HepG2 (cell line): ENCODE results near the gene FRAS1. TPM values are rescaled to one million over a fixed set of nuclear protein-coding genes. Genes with fewer than 3 reads are reported as not detected.

ENCODE experiments used
- ATAC-seq: fragments of 200-7000 bp; cut with Tn5 transposase; 3 replicates; pipeline ENCODE4 v1.9.1; 2020; ENCODE audit warnings: mild to moderate bottlenecking, moderate library complexity
- BruUV-seq: library from RNA; stranded (reverse); fragments of 400-500 nt; replicated peaks from 2 replicates; lab custom pipeline; 2021; lab: Mats Ljungman, UMichigan
- CTCF ChIA-PET: fragments of 300-600 bp; formaldehyde crosslinking; extraction: SDS; loops from one replicate; lab custom pipeline; 2021; ENCODE audit warnings: low total read pairs, inconsistent platforms, low intra/inter-chr PET ratio; lab: Yijun Ruan, JAX
- POLR2A ChIA-PET: fragments of 350-600 bp; sonication (Branson Sonifier 250); formaldehyde crosslinking; loops from one replicate; lab custom pipeline; 2020; ENCODE audit warnings: antibody characterized with exemption, inconsistent platforms; lab: Yijun Ruan, JAX
- DNase-seq: peaks from one replicate; pipeline ENCODE4 v3.0.0-alpha.2; 2015; ENCODE audit warnings: low spot score
- FAIRE-seq: peaks from 3 replicates; lab custom pipeline; 2011; peaks lifted over from hg19 to GRCh38; lab: Jason Lieb, UNC
- H2AFZ ChIP-seq: one replicate; pipeline ENCODE4 v1.6.1; 2011; ENCODE audit warnings: low read length, inconsistent platforms
- H3K27ac ChIP-seq: fragments of 300-600 bp; 3 replicates; pipeline ENCODE4 v1.8.0; 2011; ENCODE audit warnings: mixed run types, mild to moderate bottlenecking, mixed read lengths, low read length, inconsistent platforms; ENCODE audit not compliant: insufficient read depth; ENCODE audit errors: extremely low read length
- H3K27me3 ChIP-seq, 2 experiments: fragments of 200-600 bp in 1 of 2; 2 replicates in 1 of 2; 3 replicates in 1 of 2; pipeline versions ENCODE4 v1.6.0 to v1.8.0; 2011; ENCODE audit warnings: low read length in 2 of 2, mild to moderate bottlenecking in 2 of 2, moderate library complexity in 2 of 2, inconsistent platforms in 1 of 2; ENCODE audit not compliant: insufficient read depth in 2 of 2, control insufficient read depth in 1 of 2
- H3K36me3 ChIP-seq, 2 experiments: fragments of 200-600 bp in 1 of 2; replicated peaks in 1 of 2; 2 replicates in 1 of 2; 3 replicates in 1 of 2; pipeline versions ENCODE4 v1.5.1 to v1.8.0; 2011; ENCODE audit warnings: low read length in 2 of 2, inconsistent platforms in 1 of 2; ENCODE audit not compliant: insufficient read depth in 2 of 2, control insufficient read depth in 1 of 2
- H3K4me1 ChIP-seq: 2 replicates; pipeline ENCODE4 v1.5.1; 2012; ENCODE audit warnings: low read length, inconsistent platforms; ENCODE audit not compliant: insufficient read depth
- H3K4me2 ChIP-seq: 2 replicates; pipeline ENCODE4 v1.6.0; 2011; ENCODE audit warnings: low read depth, low read length, inconsistent platforms
- H3K4me3 ChIP-seq, 3 experiments: fragments of 200-600 bp in 1 of 3; sonication (generic), shearing (Covaris generic) in 1 of 3; replicated peaks in 1 of 3; 2 replicates each; pipeline ENCODE4 v1.5.1; 2011 to 2016; ENCODE audit warnings: low read length in 3 of 3, inconsistent platforms in 2 of 3, low read depth in 2 of 3, mild to moderate bottlenecking in 2 of 3, control low read depth in 1 of 3, mixed read lengths in 1 of 3; ENCODE audit not compliant: insufficient read depth in 1 of 3
- H3K79me2 ChIP-seq: one replicate; pipeline ENCODE4 v1.6.1; 2011; ENCODE audit warnings: low read length, inconsistent platforms; ENCODE audit not compliant: insufficient read depth
- H3K9ac ChIP-seq: 2 replicates; pipeline ENCODE4 v1.6.0; 2011; ENCODE audit warnings: mild to moderate bottlenecking, low read depth, low read length, inconsistent platforms; ENCODE audit not compliant: insufficient read depth
- H3K9me3 ChIP-seq: 2 replicates; pipeline ENCODE4 v1.5.1; 2012; ENCODE audit warnings: mild to moderate bottlenecking, low read length
- H4K20me1 ChIP-seq: 2 replicates; pipeline ENCODE4 v1.6.0; 2011; ENCODE audit warnings: inconsistent platforms, mild to moderate bottlenecking, low read length, moderate library complexity; ENCODE audit not compliant: insufficient read depth
- CAMTA2 ChIP-seq: sonication (generic); formaldehyde crosslinking; IDR thresholded peaks from 2 replicates; pipeline ENCODE4 v1.4.0; 2020; ENCODE audit warnings: mild to moderate bottlenecking, missing genetic modification reagents, borderline replicate concordance
- CBX2 ChIP-seq, 2 experiments: fragments of 200-600 bp in 1 of 2; sonication (generic); formaldehyde crosslinking in 1 of 2; IDR thresholded peaks; 2 replicates each; pipeline versions ENCODE4 v1.7.0 to v1.8.1; 2018 to 2022; ENCODE audit warnings: low read depth in 2 of 2, low read length in 1 of 2, mild to moderate bottlenecking in 1 of 2, missing genetic modification reagents in 1 of 2
- MAFG ChIP-seq: sonication (generic); formaldehyde crosslinking; IDR thresholded peaks from 2 replicates; pipeline ENCODE4 v1.5.1; 2020; ENCODE audit warnings: mild to moderate bottlenecking, missing genetic modification reagents
- PHF8 ChIP-seq: sonication (generic); formaldehyde crosslinking; IDR thresholded peaks from 2 replicates; pipeline ENCODE4 v1.5.0; 2020; ENCODE audit warnings: missing genetic modification reagents
- RAD21 ChIP-seq: fragments of 450-650 bp; formaldehyde crosslinking; IDR thresholded peaks from 2 replicates; pipeline ENCODE4 v1.5.0; 2020; ENCODE audit warnings: mild to moderate bottlenecking
- TAF15 ChIP-seq: fragments of 200-400 bp; formaldehyde crosslinking; IDR thresholded peaks from one replicate; pipeline ENCODE4 v1.6.1; 2018; ENCODE audit warnings: mild to moderate bottlenecking, low read depth, low read length; ENCODE audit not compliant: poor library complexity, severe bottlenecking
- ZEB1 ChIP-seq: IDR thresholded peaks from 2 replicates; pipeline ENCODE4 v1.6.1; 2012; ENCODE audit warnings: mild to moderate bottlenecking, low read depth, inconsistent platforms; ENCODE audit not compliant: insufficient replicate concordance
- ZFP36L1 ChIP-seq: sonication (generic); formaldehyde crosslinking; IDR thresholded peaks from 2 replicates; pipeline ENCODE4 v1.8.0; 2022; ENCODE audit warnings: mild to moderate bottlenecking, missing genetic modification reagents, moderate library complexity
- ZMYM4 ChIP-seq: sonication (generic); formaldehyde crosslinking; IDR thresholded peaks from 2 replicates; pipeline ENCODE4 v1.8.1; 2023; ENCODE audit warnings: mild to moderate bottlenecking, missing genetic modification reagents
- ZNF335 ChIP-seq: sonication (generic); formaldehyde crosslinking; IDR thresholded peaks from 2 replicates; pipeline ENCODE4 v1.4.0; 2020; ENCODE audit warnings: missing genetic modification reagents
- ZNF709 ChIP-seq: sonication (generic); formaldehyde crosslinking; IDR thresholded peaks from 2 replicates; pipeline ENCODE4 v1.5.0; 2020; ENCODE audit warnings: mild to moderate bottlenecking, missing genetic modification reagents
- ZNF879 ChIP-seq: sonication (generic); formaldehyde crosslinking; IDR thresholded peaks from 2 replicates; pipeline ENCODE4 v1.8.1; 2023; ENCODE audit warnings: missing genetic modification reagents
- WGBS: methylation state at CpG from one replicate; pipeline ENCODE4 v1.1.6; 2017; ENCODE audit warnings: low lambda C conversion rate; 5-methylcytosine and 5-hydroxymethylcytosine counted together
- in situ Hi-C: cut with HindIII; loops from 2 replicates; pipeline ENCODE4 v1.10.0; 2017; ENCODE audit warnings: low pct_unique_long_range_greater_than_20kb; ENCODE audit not compliant: extremely low pct_ligation_motif_present
- intact Hi-C: fragments of 100-400 bp; cut with micrococcal nuclease; formaldehyde crosslinking; loops from one replicate; pipeline ENCODE4 v1.10.0; 2022; ENCODE audit not compliant: unreplicated experiment
- polyA plus RNA-seq, 8 experiments: library from polyadenylated mRNA; depleted of rRNA in 3 of 8; stranded (reverse) in 7 of 8; unstranded in 1 of 8; fragments of >200 nt; fragmentation: Illumina TruSeq in 4 of 8; extraction: Trizol in 4 of 8; gene quantifications; 2 replicates each; pipeline versions ENCODE4 v1.2.1 to v1.2.3, GENCODE V29; 2011 to 2016; ENCODE audit warnings: low read depth in 4 of 8, missing spikeins in 1 of 8, mixed read lengths in 1 of 8; ENCODE audit not compliant: insufficient read depth in 1 of 8
- total RNA-seq, 5 experiments: library from RNA; depleted of rRNA; stranded (reverse); fragments of >200 nt; fragmentation: Illumina TruSeq; extraction: Trizol; gene quantifications; 2 replicates each; pipeline ENCODE4 v1.2.3, GENCODE V29; 2016; ENCODE audit warnings: low read depth in 1 of 5
- TF ChIP-seq, protein P1 (sequence below): sonication (generic); formaldehyde crosslinking; IDR thresholded peaks from 2 replicates; pipeline ENCODE4 v1.9.0; 2022; ENCODE audit warnings: low read depth, missing genetic modification reagents
- TF ChIP-seq, protein P2 (sequence below): sonication (generic); formaldehyde crosslinking; IDR thresholded peaks from 2 replicates; pipeline ENCODE4 v1.4.0; 2020; ENCODE audit warnings: mild to moderate bottlenecking, missing genetic modification reagents, borderline replicate concordance

FRAS1 gene
- total and polyA plus RNA-seq, 2 of the 13 experiments (the other 11 are each of a cell fraction or from before 2014, with no cell fraction given): 22.5 to 31.6 TPM

DNA sequence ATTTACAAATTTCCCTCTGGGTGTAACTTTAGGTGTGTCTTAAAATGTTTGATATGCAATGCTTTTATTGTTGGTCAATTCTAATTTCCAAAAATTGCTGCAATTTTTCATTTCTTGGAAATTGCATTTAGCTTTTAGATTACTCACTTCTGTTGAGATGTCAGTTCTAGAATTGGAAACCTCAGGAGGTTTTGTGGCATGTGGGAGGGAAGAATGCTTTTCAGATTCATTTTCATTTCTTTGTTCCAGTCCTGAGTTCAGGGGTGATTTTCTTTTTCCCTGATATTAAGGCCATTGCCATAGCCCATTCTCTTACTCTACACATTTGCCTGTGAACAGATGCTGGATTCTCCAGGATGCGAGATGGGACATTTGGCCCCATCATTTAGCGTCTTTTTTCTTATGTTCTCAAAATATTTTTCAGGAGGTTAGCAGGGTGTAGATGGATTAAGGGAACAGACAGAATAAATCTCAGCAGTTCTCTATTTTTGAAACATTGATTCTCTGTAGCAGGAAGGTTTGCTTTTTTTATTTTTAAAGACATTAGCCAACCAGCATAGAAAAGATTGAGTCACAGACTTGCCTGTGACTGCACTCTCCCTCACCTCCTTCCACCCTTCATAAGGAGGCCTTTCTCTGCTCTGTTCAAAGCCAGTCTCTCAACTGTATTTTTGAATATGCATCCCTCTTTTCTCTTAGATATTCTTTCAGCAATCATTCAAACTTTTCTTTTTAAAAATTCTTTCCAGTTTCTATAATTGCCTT is 256.0 kb downstream of the FRAS1 start:
- intact Hi-C loops (no loop called here), in situ Hi-C loops (no loop called here)
- H3K4me3 ChIP-seq: no peak overlapping the region
- H3K4me2 ChIP-seq: no peak overlapping the region
- H3K9ac ChIP-seq: no peak overlapping the region
- FAIRE-seq (no peak), DNase-seq (no peak), ATAC-seq (no peak)
- CTCF ChIA-PET: no interaction called here
- no peak overlapping the region for H2AFZ ChIP-seq
- peaks cover 17 to 70% of the 10 kb centered on the region in 2 experiments for H3K36me3 ChIP-seq
- BruUV-seq: no TSS peak
- H3K9me3 ChIP-seq: no peaks in the 10 kb centered on the region
- no peaks in the 10 kb centered on the region for H3K79me2 ChIP-seq
- POLR2A ChIA-PET: no interaction called here
- H4K20me1 ChIP-seq: no peaks in the 10 kb centered on the region
- no peaks in the 10 kb centered on the region for H3K27me3 ChIP-seq
- WGBS: 96% methylated on average over 2 of the region's 2 CpGs
- TF ChIP-seq, protein P1, sequence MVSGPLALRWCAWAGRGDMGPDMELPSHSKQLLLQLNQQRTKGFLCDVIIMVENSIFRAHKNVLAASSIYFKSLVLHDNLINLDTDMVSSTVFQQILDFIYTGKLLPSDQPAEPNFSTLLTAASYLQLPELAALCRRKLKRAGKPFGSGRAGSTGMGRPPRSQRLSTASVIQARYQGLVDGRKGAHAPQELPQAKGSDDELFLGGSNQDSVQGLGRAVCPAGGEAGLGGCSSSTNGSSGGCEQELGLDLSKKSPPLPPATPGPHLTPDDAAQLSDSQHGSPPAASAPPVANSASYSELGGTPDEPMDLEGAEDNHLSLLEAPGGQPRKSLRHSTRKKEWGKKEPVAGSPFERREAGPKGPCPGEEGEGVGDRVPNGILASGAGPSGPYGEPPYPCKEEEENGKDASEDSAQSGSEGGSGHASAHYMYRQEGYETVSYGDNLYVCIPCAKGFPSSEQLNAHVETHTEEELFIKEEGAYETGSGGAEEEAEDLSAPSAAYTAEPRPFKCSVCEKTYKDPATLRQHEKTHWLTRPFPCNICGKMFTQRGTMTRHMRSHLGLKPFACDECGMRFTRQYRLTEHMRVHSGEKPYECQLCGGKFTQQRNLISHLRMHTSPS: no peak
- TF ChIP-seq TAF15 (no peak), ZNF335 (CRISPR knock-in tag) (no peak), ZEB1 (no peak), ZNF709 (CRISPR knock-in tag) (no peak), MAFG (no peak), CBX2 (IDR thresholded peaks at IDR 0.05; ENCODE audit: low read depth, low read length) (no peak), CBX2 (CRISPR knock-in tag; IDR thresholded peaks at IDR 0.05; ENCODE audit: low read depth) (no peak), ZMYM4 (CRISPR knock-in tag) (no peak), ZNF879 (CRISPR knock-in tag) (no peak), CAMTA2 (CRISPR knock-in tag) (no peak), RAD21 (CRISPR knock-in tag) (no peak), PHF8 (CRISPR knock-in tag) (no peak), ZFP36L1 (CRISPR knock-in tag) (no peak)
- TF ChIP-seq, protein P2, sequence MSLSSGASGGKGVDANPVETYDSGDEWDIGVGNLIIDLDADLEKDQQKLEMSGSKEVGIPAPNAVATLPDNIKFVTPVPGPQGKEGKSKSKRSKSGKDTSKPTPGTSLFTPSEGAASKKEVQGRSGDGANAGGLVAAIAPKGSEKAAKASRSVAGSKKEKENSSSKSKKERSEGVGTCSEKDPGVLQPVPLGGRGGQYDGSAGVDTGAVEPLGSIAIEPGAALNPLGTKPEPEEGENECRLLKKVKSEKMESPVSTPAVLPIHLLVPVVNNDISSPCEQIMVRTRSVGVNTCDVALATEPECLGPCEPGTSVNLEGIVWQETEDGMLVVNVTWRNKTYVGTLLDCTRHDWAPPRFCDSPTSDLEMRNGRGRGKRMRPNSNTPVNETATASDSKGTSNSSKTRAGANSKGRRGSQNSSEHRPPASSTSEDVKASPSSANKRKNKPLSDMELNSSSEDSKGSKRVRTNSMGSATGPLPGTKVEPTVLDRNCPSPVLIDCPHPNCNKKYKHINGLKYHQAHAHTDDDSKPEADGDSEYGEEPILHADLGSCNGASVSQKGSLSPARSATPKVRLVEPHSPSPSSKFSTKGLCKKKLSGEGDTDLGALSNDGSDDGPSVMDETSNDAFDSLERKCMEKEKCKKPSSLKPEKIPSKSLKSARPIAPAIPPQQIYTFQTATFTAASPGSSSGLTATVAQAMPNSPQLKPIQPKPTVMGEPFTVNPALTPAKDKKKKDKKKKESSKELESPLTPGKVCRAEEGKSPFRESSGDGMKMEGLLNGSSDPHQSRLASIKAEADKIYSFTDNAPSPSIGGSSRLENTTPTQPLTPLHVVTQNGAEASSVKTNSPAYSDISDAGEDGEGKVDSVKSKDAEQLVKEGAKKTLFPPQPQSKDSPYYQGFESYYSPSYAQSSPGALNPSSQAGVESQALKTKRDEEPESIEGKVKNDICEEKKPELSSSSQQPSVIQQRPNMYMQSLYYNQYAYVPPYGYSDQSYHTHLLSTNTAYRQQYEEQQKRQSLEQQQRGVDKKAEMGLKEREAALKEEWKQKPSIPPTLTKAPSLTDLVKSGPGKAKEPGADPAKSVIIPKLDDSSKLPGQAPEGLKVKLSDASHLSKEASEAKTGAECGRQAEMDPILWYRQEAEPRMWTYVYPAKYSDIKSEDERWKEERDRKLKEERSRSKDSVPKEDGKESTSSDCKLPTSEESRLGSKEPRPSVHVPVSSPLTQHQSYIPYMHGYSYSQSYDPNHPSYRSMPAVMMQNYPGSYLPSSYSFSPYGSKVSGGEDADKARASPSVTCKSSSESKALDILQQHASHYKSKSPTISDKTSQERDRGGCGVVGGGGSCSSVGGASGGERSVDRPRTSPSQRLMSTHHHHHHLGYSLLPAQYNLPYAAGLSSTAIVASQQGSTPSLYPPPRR (CRISPR knock-in tag): no peak
- H3K4me1 ChIP-seq: no peaks in the 10 kb centered on the region
- no peak overlapping the region for H3K27ac ChIP-seq
